Activated CD4-positive, alpha-beta T cell treated with anti-CD3 and anti-CD28 coated beads, Interleukin-10, Interleukin-2, amounts not matched to agents 100 ng/mL and 50 ng/mL, durations not matched to agents 16 hours and 8 hours (primary cell): ENCODE measurements around the gene ANKIB1.
"Not testable (repeated sequence)": the region's sequence is repeated elsewhere in the genome, so short reads cannot be mapped to it uniquely, and the experiment has no call there.

Experiments used
- DNase-seq: peaks from one replicate; pipeline ENCODE4 v3.0.0-alpha.2; 2020

The ANKIB1 gene

DNA sequence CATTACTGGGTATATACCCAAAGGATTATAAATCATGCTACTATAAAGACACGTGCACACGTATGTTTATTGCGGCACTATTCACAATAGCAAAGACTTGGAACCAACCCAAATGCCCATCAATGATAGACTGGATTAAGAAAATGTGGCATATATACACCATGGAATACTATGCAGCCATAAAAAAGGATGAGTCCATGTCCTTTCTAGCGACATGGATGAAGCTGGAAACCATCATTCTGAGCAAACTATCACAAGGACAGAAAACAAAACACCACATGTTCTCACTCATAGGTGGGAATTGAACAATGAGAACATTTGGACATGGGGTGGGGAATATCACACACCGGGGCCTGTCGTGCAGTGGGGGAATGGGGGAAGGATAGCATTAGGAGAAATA lies 164.4 kb downstream of the ANKIB1 start:
- not testable (repeated sequence) for DNase-seq

DNA sequence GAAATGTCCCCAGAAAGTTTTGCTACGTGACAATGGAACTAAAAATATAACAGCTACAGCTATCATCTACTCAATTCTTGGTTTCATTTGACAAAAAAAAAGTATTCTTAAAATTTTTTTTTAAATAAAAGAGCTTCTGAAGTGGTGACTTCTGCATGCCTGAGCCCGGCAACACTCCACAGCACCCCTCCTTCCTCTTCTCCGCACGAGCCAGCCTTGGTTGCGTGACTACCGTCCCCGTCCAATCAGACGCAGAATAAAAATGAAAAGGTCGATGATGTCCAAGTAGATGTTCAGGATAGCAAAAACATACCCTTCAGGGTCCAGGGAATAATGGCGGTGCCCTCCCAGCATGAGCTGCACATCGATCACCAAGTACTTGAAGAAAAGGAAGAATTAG lies 167.0 kb downstream of the ANKIB1 start:
- no peak for DNase-seq

DNA sequence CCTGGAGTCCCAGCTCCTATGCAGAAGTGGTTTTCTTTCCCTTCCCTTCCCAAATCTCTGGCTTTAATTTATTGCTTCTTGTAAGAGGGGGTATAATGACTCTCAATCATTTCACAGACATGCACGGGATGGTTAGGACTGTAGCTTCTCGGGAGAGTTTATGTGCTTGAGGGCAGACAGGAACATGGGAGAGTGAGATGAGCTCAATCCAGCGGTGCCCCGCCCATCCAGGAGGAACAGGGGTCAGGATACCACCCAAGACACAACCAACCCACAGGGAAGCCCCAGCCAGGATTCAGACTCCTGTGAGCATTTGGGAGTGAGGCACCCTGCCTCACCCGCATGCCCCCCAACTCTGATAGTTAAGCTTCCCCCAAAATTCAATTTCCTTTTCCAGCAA lies 167.8 kb downstream of the ANKIB1 start:
- DNase-seq, result no peak

GRCh38 chr7:92415225-92415624 lies 169.5 kb downstream of the ANKIB1 start:
- DNase-seq, result no peak

- DNase-seq, result no peak
Observed at GRCh38 chr7:92417913-92418312, 172.1 kb downstream of the ANKIB1 start.

DNA sequence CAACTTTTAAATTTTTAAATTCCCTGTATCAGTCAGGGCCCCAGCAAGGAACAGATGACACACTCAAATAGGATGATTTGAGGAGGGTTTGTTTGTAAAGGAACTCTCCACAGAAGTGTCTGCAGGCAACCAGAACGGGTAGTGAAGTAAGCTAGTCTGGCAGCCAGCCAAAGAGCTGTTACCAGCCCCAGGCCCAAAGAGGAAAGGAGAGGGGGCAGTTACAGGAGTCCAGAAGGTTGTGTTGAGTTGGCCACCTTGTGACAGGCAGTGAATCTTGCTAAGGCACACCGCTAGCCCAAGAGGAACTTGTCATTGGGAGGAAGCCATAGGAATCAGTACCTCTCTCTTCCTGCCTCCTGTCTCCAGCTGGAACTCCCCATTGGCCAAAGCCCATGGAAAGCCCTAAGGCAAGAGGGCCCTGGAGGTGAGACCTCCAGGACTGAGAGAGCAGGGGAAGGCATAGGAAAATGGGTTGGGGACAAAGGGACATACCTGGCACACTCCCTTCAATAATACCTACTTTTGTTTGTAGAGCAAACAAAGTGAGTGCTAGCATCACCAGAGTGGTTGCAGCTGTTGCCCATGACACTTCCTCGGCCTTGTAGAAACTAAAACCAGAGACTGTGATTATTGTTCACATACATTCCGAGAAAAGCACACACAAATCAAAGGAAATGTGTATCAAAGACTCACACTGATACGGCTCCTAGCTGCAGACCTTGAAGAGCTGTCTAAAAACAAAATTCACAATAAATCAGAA lies 176.1 kb downstream of the ANKIB1 start:
- DNase-seq, result no peak

GRCh38 chr7:92422926-92423325 lies 177.2 kb downstream of the ANKIB1 start:
- no peak for DNase-seq

- no peak for DNase-seq
Observed at GRCh38 chr7:92423710-92424131, 177.9 kb downstream of the ANKIB1 start.

GRCh38 chr7:92425311-92425947 lies 179.7 kb downstream of the ANKIB1 start:
- peak; percentile 41 for DNase-seq

GRCh38 chr7:92427193-92427592 lies 181.4 kb downstream of the ANKIB1 start:
- DNase-seq, result no peak

GRCh38 chr7:92432299-92432946 lies 186.6 kb downstream of the ANKIB1 start:
- no peak for DNase-seq

DNA sequence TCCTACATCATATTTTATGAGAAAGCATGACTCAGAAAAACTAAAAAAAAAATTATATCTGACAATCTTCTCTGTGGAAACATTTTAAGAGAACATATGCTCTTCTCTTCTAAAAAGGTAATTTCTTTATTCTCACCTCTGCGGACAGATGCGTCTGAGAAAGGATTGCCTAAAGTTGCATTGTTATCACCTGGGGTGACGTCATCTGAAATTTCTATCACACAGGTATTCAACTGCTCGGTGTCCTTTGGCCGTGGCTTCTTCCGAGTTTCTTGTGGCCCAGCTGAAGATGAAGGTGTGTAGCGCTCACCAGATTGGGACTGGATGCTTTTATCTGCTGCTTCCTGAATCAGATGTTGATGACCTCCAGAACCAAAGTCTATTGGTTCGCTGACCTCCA lies 187.2 kb downstream of the ANKIB1 start:
- DNase-seq, result no peak

- no peak for DNase-seq
Observed at GRCh38 chr7:92435542-92435941, 189.8 kb downstream of the ANKIB1 start.

DNA sequence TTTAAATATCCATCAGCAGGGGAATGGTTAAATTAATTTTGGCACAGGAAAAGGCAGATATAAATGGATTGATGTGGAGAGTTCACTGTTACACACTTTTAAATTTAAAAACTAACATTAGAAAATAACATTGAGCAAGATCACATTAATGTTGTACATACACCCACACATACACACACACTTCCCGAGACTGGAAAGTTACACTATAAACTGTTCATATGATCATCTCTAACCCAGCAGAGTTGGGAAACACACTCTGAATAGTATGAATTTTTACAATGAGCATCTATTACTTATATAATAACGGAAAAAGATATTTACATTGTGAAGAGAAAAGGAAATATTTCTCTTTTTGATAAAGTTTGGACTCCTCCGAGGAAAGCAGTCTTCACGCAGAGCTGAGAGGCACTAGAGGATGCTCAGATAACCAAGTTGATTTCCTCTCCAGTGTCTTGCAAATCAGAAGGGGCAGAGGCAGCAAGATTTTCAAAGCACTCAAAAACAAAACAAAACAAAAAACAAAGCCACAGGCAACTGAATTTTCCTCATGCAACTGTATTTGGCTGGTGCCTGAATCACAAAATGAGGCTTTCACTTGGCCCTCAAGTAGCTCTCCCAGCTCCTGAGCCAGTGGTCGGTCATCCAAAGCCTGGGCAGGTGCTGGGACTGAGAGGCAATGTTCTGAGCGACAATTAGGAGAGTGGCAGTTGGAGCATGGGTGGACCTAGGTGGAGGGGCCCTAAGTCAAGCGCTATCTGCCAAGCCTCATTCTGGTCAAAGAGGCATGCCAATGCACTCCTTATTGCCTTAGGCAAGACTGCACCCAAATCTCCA lies 191.1 kb downstream of the ANKIB1 start:
- DNase-seq, result no peak

DNA sequence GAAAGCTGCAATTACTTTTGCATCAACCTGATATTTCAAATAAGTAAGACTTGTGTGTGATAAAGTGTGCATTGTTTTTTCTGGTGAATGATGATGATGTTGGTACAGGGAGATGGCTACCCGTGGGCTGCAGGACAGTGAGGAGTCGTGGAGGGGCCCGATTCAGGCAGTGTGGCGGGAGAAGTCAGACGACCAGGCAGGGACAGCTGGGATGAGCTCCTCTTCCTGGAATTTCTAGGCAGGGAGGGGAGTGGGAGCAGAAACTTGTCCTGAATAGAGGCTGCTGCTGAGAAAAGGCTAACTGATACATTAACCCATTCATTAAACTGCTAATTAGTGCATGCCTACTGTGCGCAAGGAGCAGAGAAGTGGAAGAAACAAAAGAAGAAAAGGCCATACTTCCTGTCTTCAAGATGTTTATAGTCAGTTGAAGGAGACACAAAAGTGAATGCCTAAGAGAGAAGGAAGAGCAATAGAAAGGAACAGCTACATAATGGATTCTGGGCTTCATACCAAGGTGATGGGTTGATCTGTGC lies 192.2 kb downstream of the ANKIB1 start:
- no peak for DNase-seq

DNA sequence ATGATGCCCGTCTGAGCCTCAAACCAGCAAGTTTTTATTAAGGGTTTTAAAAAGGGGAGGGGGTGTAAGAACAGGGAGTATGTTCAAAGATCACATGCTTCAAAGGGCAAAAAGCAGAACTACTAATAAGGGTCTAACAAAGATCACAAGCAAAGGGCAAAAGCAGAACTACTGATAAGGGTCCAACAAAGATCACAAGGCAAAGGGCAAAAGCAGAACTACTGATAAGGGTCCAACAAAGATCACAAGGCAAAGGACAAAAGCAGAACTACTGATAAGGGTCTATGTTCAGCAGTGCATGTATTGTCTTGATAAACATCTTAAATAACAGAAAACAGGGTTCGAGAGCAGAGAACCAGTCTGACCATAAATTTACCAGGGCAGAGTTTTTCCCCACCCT lies 196.9 kb downstream of the ANKIB1 start:
- not testable (repeated sequence) for DNase-seq

- DNase-seq, result no peak
Observed at GRCh38 chr7:92446869-92447344, 201.1 kb downstream of the ANKIB1 start.

DNA sequence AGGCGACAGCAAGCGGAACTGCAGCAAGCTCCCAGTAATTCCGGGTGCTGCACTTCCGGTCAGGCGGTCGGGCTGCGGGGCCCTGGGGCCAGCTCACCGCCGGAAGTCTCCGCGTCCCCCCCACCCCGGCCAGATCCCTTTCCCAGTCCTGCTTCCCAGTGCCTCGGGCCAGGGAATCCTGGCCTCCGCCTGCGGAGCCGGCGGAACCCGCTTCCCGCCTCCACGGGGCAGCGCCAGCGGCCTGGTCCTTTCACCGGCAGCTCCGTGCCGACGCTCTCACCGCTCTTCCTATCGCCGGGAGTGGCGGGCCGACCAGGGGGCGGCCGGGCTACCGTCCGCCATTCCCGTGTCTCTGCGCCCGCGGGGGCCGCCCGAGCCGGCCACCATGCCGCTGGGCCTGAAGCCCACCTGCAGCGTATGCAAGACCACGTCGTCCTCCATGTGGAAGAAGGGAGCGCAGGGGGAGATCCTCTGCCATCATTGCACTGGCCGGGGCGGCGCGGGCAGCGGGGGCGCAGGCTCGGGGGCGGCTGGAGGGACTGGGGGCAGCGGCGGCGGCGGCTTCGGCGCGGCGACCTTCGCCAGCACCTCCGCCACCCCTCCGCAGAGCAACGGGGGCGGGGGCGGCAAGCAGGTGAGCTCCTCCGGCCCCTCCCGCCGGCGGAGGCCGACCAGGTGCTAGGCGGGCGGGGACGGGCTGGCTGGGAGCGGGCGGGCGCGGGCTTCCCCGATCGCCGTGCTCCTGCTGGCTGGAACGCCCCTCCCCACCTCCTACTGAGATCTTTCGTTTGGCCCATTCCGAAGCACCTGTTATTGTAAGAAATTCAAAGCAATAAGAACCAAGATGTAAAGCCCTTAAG lies 201.8 kb downstream of the ANKIB1 start, which contains the start of gene GATAD1:
Gene GATAD1 (plus strand): TSS at position 138 of the 860 bp plus-strand sequence. CDS start 248 bp downstream, at position 386.
- peak; percentile 91 for DNase-seq

DNA sequence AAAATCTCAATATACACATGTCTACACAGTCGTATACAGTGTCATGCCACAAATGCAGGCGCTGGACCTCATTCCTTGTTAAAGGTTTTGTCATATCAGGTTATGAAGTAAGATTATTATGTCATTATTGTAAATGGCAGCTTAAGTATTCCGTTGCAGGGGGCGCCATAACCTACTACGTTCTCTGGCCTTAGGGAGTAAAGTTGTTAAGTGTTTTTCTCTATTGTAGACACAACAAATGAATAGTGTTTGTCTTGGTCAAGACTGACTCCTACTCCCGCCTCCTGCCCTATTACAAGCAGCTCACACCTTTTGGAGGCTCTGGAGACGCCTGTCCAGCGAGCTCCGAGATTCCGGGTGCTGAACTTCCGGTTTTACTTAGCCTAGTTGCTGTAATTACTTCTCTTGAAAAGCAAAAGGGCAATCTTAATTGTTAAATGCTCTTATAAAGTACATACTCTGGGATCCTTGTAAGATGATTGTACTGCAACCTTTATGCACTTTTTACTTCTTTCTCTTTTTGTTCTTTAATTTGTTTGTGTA lies 202.5 kb downstream of the ANKIB1 start:
- DNase-seq, result peak; percentile 52
